Stimulated activated CD4-positive, alpha-beta T cell treated with anti-CD3 and anti-CD28 coated beads, Interleukin-1b, Interleukin-23, amount 100 ng/mL, for 4 hours (primary cell): ENCODE measurements around the gene BDP1.
"Not testable (repeated sequence)": the region's sequence is repeated elsewhere in the genome, so short reads cannot be mapped to it uniquely, and the experiment has no call there.

Source experiments
- DNase-seq, 2 donors: peaks; one replicate each; pipeline ENCODE4 v3.0.0-alpha.2; 2020; ENCODE audit warnings: low read depth in 2 of 2

BDP1 gene

GRCh38 chr5:71569748-71570509 lies 114.5 kb downstream of the BDP1 start:
- DNase-seq = no peak

GRCh38 chr5:71571811-71572210 lies 116.4 kb downstream of the BDP1 start:
- not testable (repeated sequence) for DNase-seq

GRCh38 chr5:71573591-71573990 lies 118.1 kb downstream of the BDP1 start:
- DNase-seq = no peak

- DNase-seq = not testable (repeated sequence)
These were observed 120.1 kb downstream of the BDP1 start for GRCh38 chr5:71575588-71575987.

- DNase-seq = no peak
These were observed 120.8 kb downstream of the BDP1 start for GRCh38 chr5:71576241-71576640.

GRCh38 chr5:71577839-71578238 lies 122.4 kb downstream of the BDP1 start:
- not testable (repeated sequence) for DNase-seq

GRCh38 chr5:71582945-71583584 lies 127.6 kb downstream of the BDP1 start:
- DNase-seq = no peak

- DNase-seq = no peak
These were observed 130.8 kb downstream of the BDP1 start for GRCh38 chr5:71586052-71586940.

GRCh38 chr5:71586941-71587765 lies 131.7 kb downstream of the BDP1 start, which contains the start of gene MCCC2:
TSS of gene MCCC2 (plus strand) at chr5:71587340. CDS start at chr5:71587426, 86 bp downstream.
- peak; percentile 89 to 95 for DNase-seq

- no peak for DNase-seq
These were observed 132.5 kb downstream of the BDP1 start for GRCh38 chr5:71587766-71588532.

GRCh38 chr5:71588533-71588885 lies 133.1 kb downstream of the BDP1 start:
- DNase-seq = no peak

GRCh38 chr5:71589903-71590302 lies 134.5 kb downstream of the BDP1 start:
- no peak for DNase-seq

- no peak for DNase-seq
These were observed 135.6 kb downstream of the BDP1 start for GRCh38 chr5:71591100-71591499.

- no peak for DNase-seq
These were observed 140.7 kb downstream of the BDP1 start for GRCh38 chr5:71596169-71596568.

GRCh38 chr5:71597001-71597400 lies 141.6 kb downstream of the BDP1 start:
- no peak for DNase-seq

- no peak for DNase-seq
These were observed 145.3 kb downstream of the BDP1 start for GRCh38 chr5:71600783-71601182.

GRCh38 chr5:71601222-71602026 lies 146.0 kb downstream of the BDP1 start:
- peak; percentile 22 to 59 for DNase-seq

GRCh38 chr5:71609916-71610315 lies 154.5 kb downstream of the BDP1 start:
- not testable (repeated sequence) for DNase-seq

GRCh38 chr5:71615809-71616208 lies 160.4 kb downstream of the BDP1 start:
- DNase-seq = no peak
